WI38 (cell line): ENCODE measurements around the gene LRRC30.

Experiments used
- H3K4me3 ChIP-seq: 2 replicates; pipeline ENCODE4 v1.5.1; 2011; ENCODE audit warnings: low read depth, mild to moderate bottlenecking, control low read depth, low read length
- TF ChIP-seq, protein P1 (sequence below): IDR thresholded peaks from 2 replicates; pipeline ENCODE4 v1.5.1; 2012; ENCODE audit warnings: low read depth, mild to moderate bottlenecking, control low read depth, low read length

The LRRC30 gene

DNA sequence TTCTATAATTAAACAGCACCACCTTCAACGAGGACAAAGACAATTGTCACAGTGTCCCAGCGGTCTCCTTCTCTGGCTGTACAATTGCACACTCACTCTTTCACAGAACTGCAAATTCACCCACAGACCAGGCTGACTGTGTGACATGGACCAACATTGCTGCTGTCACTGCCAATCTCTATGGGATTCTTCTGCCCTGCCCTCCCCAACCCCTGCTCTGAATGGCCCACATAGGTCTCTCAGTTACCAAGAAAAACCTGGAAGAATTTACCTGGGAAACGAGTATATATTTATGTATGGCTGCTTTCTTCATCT, 26.5 kb downstream of the LRRC30 start:
- TF ChIP-seq, protein P1, sequence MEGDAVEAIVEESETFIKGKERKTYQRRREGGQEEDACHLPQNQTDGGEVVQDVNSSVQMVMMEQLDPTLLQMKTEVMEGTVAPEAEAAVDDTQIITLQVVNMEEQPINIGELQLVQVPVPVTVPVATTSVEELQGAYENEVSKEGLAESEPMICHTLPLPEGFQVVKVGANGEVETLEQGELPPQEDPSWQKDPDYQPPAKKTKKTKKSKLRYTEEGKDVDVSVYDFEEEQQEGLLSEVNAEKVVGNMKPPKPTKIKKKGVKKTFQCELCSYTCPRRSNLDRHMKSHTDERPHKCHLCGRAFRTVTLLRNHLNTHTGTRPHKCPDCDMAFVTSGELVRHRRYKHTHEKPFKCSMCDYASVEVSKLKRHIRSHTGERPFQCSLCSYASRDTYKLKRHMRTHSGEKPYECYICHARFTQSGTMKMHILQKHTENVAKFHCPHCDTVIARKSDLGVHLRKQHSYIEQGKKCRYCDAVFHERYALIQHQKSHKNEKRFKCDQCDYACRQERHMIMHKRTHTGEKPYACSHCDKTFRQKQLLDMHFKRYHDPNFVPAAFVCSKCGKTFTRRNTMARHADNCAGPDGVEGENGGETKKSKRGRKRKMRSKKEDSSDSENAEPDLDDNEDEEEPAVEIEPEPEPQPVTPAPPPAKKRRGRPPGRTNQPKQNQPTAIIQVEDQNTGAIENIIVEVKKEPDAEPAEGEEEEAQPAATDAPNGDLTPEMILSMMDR, result no peak
- H3K4me3 ChIP-seq, result no peak overlapping the region

DNA sequence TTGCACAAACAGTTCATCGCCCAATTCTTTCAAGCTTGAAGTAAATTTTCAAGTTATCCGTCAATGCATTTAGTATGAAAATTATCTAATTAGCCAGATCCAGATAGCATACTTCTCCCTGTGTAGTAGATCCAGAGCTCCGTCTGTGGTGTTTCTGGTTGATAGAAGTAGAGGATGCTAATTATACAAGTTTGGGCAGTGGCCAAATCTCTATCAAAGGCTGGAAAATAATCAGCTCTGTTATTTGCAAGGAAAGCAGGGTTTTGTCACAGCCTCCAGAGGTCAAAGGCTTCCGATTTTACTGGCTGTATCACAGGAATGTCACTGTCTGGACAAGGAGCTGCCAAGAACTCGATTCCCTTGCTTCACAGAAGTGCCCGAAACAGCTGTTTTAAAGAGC, 28.6 kb downstream of the LRRC30 start:
- H3K4me3 ChIP-seq, result no peak overlapping the region
- TF ChIP-seq, protein P1, result no peak

DNA sequence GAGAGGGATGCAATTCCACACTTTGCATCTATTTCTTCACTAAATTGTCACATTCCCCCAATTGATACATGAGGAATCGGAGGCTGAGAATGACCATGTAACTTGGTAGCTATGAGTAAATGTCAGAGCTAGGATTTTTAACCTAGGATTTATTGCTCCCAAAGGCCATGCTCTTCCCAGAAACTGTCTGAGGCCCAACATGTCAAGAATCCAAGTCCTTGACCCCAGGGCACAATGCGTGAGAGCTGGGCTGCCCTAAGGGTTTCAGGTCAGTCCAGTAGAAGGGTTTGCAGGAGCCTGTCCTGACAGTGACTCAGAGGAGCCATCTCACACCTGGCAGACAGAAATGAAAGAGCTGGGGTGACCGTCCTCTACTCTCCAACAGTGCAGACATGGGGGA, 30.3 kb downstream of the LRRC30 start:
- H3K4me3 ChIP-seq, result no peak overlapping the region
- TF ChIP-seq, protein P1, result no peak

DNA sequence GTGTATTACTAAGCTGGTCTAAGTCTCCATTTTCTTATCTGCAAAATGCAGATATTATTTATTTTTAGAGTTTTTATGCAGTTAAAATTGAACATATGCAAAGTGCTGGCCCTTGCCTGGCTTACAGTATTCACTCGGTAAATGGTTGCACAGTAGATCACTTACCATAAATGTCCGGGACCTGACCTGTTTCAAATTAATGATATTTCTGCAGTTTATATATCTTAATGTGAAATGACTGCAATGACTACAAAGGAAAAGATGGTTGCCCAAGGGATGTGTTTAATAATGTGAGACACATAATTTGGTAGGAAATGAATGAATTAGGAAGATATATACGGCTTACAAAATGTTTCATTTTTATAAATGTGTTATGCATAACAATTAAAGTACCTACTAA, 37.1 kb downstream of the LRRC30 start:
- TF ChIP-seq, protein P1, result no peak
- H3K4me3 ChIP-seq, result no peak overlapping the region

DNA sequence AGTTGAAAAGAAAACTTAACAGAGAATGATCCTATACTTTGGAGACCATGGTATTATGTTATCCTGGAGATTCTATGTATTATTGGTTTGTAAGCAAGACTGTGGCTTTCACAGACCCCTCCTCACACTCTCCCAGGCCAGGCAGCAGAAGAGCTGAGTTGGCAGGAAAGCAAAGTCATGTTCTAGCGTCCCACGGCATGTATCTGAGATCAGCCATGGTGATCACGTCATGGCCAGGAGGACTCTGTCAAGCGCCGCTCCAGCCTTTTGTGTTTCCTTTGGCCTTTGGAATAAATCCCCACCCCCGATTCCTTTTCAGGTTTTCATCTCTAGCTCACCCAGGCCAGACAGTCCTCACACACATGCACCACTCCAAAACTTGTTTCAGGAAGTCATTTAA, 39.1 kb downstream of the LRRC30 start:
- H3K4me3 ChIP-seq, result no peak overlapping the region
- TF ChIP-seq, protein P1, result no peak

DNA sequence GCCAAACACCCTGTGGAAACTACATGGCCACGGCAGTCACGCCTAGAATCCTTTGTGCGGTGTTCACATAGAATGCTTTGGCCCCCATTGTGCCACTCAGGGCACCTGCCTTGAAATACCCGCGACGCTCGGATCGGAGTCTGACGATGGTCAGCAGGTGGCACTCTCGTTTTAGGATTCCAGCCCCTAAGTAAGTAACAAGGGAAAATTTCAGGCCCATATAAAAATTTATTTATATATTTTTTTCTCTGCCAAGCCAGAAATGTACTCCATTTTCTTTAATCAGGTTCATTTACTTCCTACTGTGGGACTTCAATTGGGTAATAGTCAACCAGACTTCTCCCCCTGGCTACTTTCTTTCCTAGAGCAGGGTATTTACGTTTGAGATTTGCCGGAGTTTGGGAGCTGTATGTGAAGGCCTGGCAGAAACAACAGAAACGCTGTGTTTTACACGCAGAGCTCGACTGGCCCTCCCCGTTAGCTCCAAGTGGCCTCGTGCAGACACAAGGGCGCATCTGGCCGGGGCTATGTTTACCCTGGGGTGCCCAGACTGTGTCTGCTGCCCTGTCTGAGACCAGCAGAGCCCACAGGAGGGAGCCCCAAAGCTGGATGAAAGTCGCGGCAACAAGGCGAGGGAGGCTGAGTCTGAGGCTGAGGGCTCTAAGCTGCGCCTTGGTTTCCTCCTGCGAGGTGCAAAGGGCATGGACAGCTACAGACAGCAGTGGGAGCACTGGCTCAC, 41.6 kb downstream of the LRRC30 start:
- no peak overlapping the region for H3K4me3 ChIP-seq
- TF ChIP-seq, protein P1, result no peak

DNA sequence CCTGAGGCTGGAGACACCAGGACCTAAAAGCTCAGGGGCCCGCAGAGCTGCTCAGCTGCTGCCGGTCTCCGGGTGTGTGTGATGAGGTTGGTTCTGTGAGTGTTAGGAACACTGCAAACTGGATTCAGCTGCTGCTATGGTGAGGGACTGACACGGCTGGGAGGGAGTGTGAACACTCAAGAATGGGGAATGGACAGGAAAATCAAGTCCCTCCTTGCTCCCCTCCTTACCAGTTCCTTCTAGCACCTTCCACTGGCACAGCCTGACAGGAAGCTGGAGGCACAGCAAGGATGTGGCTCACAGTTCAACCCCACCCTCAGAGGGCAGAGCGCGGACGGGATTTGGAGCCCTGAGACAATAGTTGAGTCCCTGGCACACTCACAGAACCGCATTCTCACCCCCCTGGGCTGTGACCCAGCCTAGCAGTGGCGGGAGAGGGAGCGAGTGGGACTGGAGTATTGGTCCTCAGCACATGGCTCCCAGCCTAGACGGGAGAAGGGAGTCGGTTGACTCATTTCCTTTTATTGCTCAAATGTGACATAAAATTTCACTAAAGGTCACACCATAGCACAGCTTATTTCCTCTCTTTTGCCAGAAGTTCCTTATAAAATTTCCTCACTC, 42.5 kb downstream of the LRRC30 start:
- TF ChIP-seq, protein P1, result no peak
- H3K4me3 ChIP-seq, result no peak overlapping the region
